Transverse colon (tissue), 3 donors: ENCODE measurements around the gene PPP1R3G.

ENCODE experiments used
- CTCF ChIP-seq, 5 experiments: fragments of 200-600 bp in 3 of 5; fragments of 450-650 bp in 2 of 5; sonication (generic) in 3 of 5; IDR thresholded peaks; 1 replicate in 2 of 5; 2 replicates in 3 of 5; pipeline ENCODE4 v1.5.1; 2016 to 2017; ENCODE audit warnings: antibody characterized with exemption in 5 of 5, inconsistent platforms in 3 of 5, mild to moderate bottlenecking in 2 of 5, moderate library complexity in 1 of 5
- EP300 ChIP-seq: sonication (generic); formaldehyde crosslinking; IDR thresholded peaks from one replicate; pipeline ENCODE4 v1.6.1; 2017; ENCODE audit warnings: antibody characterized with exemption, low read depth
- POLR2A ChIP-seq: fragments of 450-650 bp; IDR thresholded peaks from one replicate; pipeline ENCODE4 v1.6.1; 2016; ENCODE audit warnings: antibody characterized with exemption, mild to moderate bottlenecking, moderate library complexity

DNA sequence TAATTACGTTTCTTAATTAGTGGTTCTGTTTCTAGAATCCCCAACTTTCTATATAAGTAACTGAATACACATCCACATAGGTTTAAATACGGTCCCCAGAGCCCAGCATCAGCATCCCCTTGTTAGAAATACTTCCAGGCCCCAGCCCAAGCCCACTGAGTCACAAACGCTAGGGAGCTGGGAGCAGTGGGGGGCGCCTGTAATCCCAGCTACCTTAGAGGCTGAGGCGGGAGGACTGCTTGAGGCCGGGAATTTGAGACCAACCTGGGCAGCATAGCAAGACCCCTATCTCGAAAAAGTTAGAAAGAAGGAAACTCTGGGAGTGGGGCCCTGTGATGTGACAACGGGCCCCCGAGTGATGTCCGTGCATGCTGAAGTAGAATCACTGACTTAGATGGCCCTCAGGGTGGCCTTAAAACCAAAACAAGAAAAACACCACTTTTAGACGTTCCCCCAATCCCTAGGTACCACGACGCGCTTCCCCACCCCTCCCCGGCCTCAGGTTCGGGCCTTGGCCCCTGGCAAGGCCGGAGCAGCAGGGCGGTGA is 1.3 kb upstream of the PPP1R3G start:
- TF ChIP-seq POLR2A = no peak
- TF ChIP-seq CTCF (IDR thresholded peaks at IDR 0.05) = no peak
- no peak for TF ChIP-seq EP300
